ENCODE results near the gene SRGAP3. TPM values are rescaled to one million over a fixed set of nuclear protein-coding genes. Genes with fewer than 3 reads are reported as not detected.

SRGAP3 gene
- total RNA-seq, 1 experiment from 2014 or later = 0.69 TPM

DNA sequence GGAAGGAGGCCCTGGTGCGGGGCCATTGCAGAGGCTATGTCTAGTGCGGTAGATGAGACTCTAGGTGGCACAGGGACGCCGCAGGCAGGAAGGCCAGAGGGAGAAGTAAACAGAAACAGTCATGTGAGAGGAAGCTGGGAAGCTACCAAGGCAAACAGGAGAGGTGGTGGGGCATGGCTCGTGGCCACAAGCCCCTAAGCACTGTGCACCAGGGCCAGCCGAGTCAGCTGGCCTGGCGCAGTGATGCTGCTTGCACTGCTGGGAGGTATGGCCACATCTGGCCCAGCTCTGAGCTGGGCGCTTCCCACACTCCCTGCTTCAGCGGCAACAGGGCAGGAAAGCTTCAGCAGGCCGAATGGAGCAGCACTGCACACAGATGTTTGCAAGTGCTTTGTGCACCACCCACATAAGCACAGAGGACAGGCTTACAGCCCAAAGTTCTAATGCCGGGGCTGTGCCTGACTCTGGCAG, 76.6 kb downstream of the SRGAP3 start:
- ChIA-PET POLR2A (ENCODE audit: low non-redundant PET) (no interaction called here), CTCF (no interaction called here)
- intact Hi-C loops (cut with micrococcal nuclease; ENCODE audit: unreplicated experiment) = no loop called here
- Histone ChIP-seq H3K4me3 (ENCODE audit: low read depth, low read length, poor library complexity, severe bottlenecking) (no peak overlapping the region), H3K36me3 (ENCODE audit: insufficient read depth, low read length, poor library complexity, severe bottlenecking) (no peaks in the 10 kb centered on the region), H3K27ac (ENCODE audit: low read depth, low read length, poor library complexity, severe bottlenecking) (no peak overlapping the region), H3K9me3 (ENCODE audit: low read depth, low read length, poor library complexity, severe bottlenecking) (no peaks in the 10 kb centered on the region), H3K4me1 (ENCODE audit: insufficient read depth, low read length, poor library complexity, severe bottlenecking) (no peaks in the 10 kb centered on the region), H3K27me3 (replicated peaks; ENCODE audit: insufficient read depth, low read depth, low read length, poor library complexity) (no peaks in the 10 kb centered on the region)
- BruUV-seq (replicated peaks) = no TSS peak
- no peak for TF ChIP-seq CTCF (conservative IDR thresholded peaks at IDR 0.05; ENCODE audit: low read depth, low read length)
- no peak for TF ChIP-seq EZH2 (IDR thresholded peaks at IDR 0.05; ENCODE audit: borderline replicate concordance, low read depth, low read length, poor library complexity, severe bottlenecking)
- DNase-seq (ENCODE audit: low spot score) = no peak

- H3K9me3 ChIP-seq (ENCODE audit: low read depth, low read length, poor library complexity, severe bottlenecking) = no peaks in the 10 kb centered on the region
- H3K27ac ChIP-seq (ENCODE audit: low read depth, low read length, poor library complexity, severe bottlenecking) = no peak overlapping the region
- ChIA-PET POLR2A (ENCODE audit: low non-redundant PET) (no interaction called here), CTCF (no interaction called here)
- TF ChIP-seq CTCF (conservative IDR thresholded peaks at IDR 0.05; ENCODE audit: low read depth, low read length) (no peak), EZH2 (IDR thresholded peaks at IDR 0.05; ENCODE audit: borderline replicate concordance, low read depth, low read length, poor library complexity, severe bottlenecking) (no peak)
- BruUV-seq (replicated peaks) = no TSS peak
- intact Hi-C loops (cut with micrococcal nuclease; ENCODE audit: unreplicated experiment) = no loop called here
- H3K36me3 ChIP-seq (ENCODE audit: insufficient read depth, low read length, poor library complexity, severe bottlenecking) = no peaks in the 10 kb centered on the region
- H3K27me3 ChIP-seq (replicated peaks; ENCODE audit: insufficient read depth, low read depth, low read length, poor library complexity) = no peaks in the 10 kb centered on the region
- no peak overlapping the region for H3K4me3 ChIP-seq (ENCODE audit: low read depth, low read length, poor library complexity, severe bottlenecking)
- no peak for DNase-seq (ENCODE audit: low spot score)
- H3K4me1 ChIP-seq (ENCODE audit: insufficient read depth, low read length, poor library complexity, severe bottlenecking) = no peaks in the 10 kb centered on the region
Observed at GRCh38 chr3:9170851-9171160, 78.6 kb downstream of the SRGAP3 start.

- H3K36me3 ChIP-seq (ENCODE audit: insufficient read depth, low read length, poor library complexity, severe bottlenecking) = no peaks in the 10 kb centered on the region
- no peak for TF ChIP-seq CTCF (conservative IDR thresholded peaks at IDR 0.05; ENCODE audit: low read depth, low read length)
- TF ChIP-seq EZH2 (IDR thresholded peaks at IDR 0.05; ENCODE audit: borderline replicate concordance, low read depth, low read length, poor library complexity, severe bottlenecking) = no peak
- ChIA-PET CTCF (no interaction called here), POLR2A (ENCODE audit: low non-redundant PET) (no interaction called here)
- no peak overlapping the region for H3K4me3 ChIP-seq (ENCODE audit: low read depth, low read length, poor library complexity, severe bottlenecking)
- H3K27me3 ChIP-seq (replicated peaks; ENCODE audit: insufficient read depth, low read depth, low read length, poor library complexity) = no peaks in the 10 kb centered on the region
- H3K9me3 ChIP-seq (ENCODE audit: low read depth, low read length, poor library complexity, severe bottlenecking) = no peaks in the 10 kb centered on the region
- no peaks in the 10 kb centered on the region for H3K4me1 ChIP-seq (ENCODE audit: insufficient read depth, low read length, poor library complexity, severe bottlenecking)
- H3K27ac ChIP-seq (ENCODE audit: low read depth, low read length, poor library complexity, severe bottlenecking) = no peak overlapping the region
- intact Hi-C loops (cut with micrococcal nuclease; ENCODE audit: unreplicated experiment) = no loop called here
- DNase-seq (ENCODE audit: low spot score) = no peak
- BruUV-seq (replicated peaks) = no TSS peak
Observed at GRCh38 chr3:9169956-9170850, 79.2 kb downstream of the SRGAP3 start.

Data from A673 (cell line).